HCT116 (cell line): ENCODE measurements around the gene TMPRSS9. TPM values are rescaled to one million over a fixed set of nuclear protein-coding genes. Genes with fewer than 3 reads are reported as not detected.

Experiments
- ATAC-seq: fragments of 200-7000 bp; cut with Tn5 transposase; 2 replicates; pipeline ENCODE4 v1.9.1; 2020; ENCODE audit warnings: mild to moderate bottlenecking, moderate library complexity
- BruUV-seq: library from RNA; stranded (reverse); fragments of 400-500 nt; replicated peaks from 2 replicates; lab custom pipeline; 2021; lab: Mats Ljungman, UMichigan
- CTCF ChIA-PET: fragments of 300-600 bp; sonication (Branson Sonifier 250); formaldehyde crosslinking; loops from one replicate; lab custom pipeline; 2021; ENCODE audit warnings: antibody characterized with exemption; lab: Charles Lee
- POLR2A ChIA-PET: fragments of 300-600, 350-600 bp; sonication (Branson Sonifier 250); formaldehyde crosslinking; loops from one replicate; lab custom pipeline; 2021; ENCODE audit warnings: antibody characterized with exemption; lab: Charles Lee
- RAD21 ChIA-PET, 2 experiments: fragments of 300-600 bp; sonication (Branson Sonifier 250); formaldehyde crosslinking; loops; one replicate each; lab custom pipeline; 2023; ENCODE audit warnings: low total read pairs in 2 of 2; ENCODE audit not compliant: uncharacterized antibody in 2 of 2, unreplicated experiment in 2 of 2, low non-redundant PET in 1 of 2; lab: Charles Lee
- DNase-seq: peaks from one replicate; pipeline ENCODE4 v3.0.0-alpha.2; 2010; ENCODE audit warnings: low read depth, low spot score
- H2AFZ ChIP-seq: fragments of 200-600 bp; shearing (Covaris generic), sonication (generic); 2 replicates; pipeline ENCODE4 v1.6.1; 2017; ENCODE audit warnings: low read depth, mixed run types, mixed read lengths, antibody characterized with exemption, low read length; ENCODE audit not compliant: poor library complexity, severe bottlenecking
- H3K27ac ChIP-seq: 2 replicates; pipeline ENCODE4 v1.5.1; 2012; ENCODE audit warnings: low read depth, low read length
- H3K27me3 ChIP-seq: fragments of 200-600 bp; sonication (generic); 2 replicates; pipeline ENCODE4 v1.6.1; 2016; ENCODE audit warnings: mixed run types, low read length, mixed read lengths; ENCODE audit not compliant: insufficient read depth
- H3K36me3 ChIP-seq, 2 experiments: fragments of 200-500 bp in 1 of 2; fragments of 200-600 bp in 1 of 2; sonication (Bioruptor generic) in 1 of 2; sonication (generic) in 1 of 2; 2 replicates each; pipeline versions ENCODE4 v1.5.1 to v1.6.1; 2014 to 2016; ENCODE audit warnings: low read length in 2 of 2, inconsistent platforms in 1 of 2, mixed read lengths in 1 of 2, mixed run types in 1 of 2; ENCODE audit not compliant: insufficient read depth in 2 of 2, control insufficient read depth in 1 of 2
- H3K4me1 ChIP-seq, 2 experiments: fragments of 200-600 bp in 1 of 2; sonication (generic) in 1 of 2; 2 replicates each; pipeline versions ENCODE4 v1.5.1 to v1.6.1; 2012 to 2017; ENCODE audit warnings: low read length in 2 of 2, inconsistent platforms in 1 of 2, mild to moderate bottlenecking in 1 of 2, mixed read lengths in 1 of 2, mixed run types in 1 of 2, moderate library complexity in 1 of 2; ENCODE audit not compliant: insufficient read depth in 2 of 2, control insufficient read depth in 1 of 2
- H3K4me2 ChIP-seq: fragments of 200-600 bp; sonication (generic); 2 replicates; pipeline ENCODE4 v1.6.1; 2017; ENCODE audit warnings: mixed run types, low read length, mixed read lengths
- H3K4me3 ChIP-seq, 2 experiments: fragments of 200-600 bp in 1 of 2; sonication (generic) in 1 of 2; replicated peaks in 1 of 2; 2 replicates each; pipeline ENCODE4 v1.5.1; 2011 to 2016; ENCODE audit warnings: low read length in 2 of 2, control low read depth in 1 of 2, low read depth in 1 of 2, mild to moderate bottlenecking in 1 of 2, mixed read lengths in 1 of 2, mixed run types in 1 of 2
- H3K79me2 ChIP-seq: fragments of 200-600 bp; sonication (generic); 2 replicates; pipeline ENCODE4 v1.6.1; 2017; ENCODE audit warnings: mild to moderate bottlenecking, mixed run types, low read length, moderate library complexity, mixed read lengths; ENCODE audit not compliant: insufficient read depth
- H3K9ac ChIP-seq: fragments of 200-600 bp; sonication (generic); 2 replicates; pipeline ENCODE4 v1.6.1; 2016; ENCODE audit warnings: low read length, mixed read lengths
- H3K9me2 ChIP-seq: fragments of 200-600 bp; sonication (generic), shearing (Covaris generic); 2 replicates; pipeline ENCODE4 v1.6.1; 2017; ENCODE audit warnings: mixed run types, mild to moderate bottlenecking, moderate library complexity; ENCODE audit not compliant: insufficient read depth
- H3K9me3 ChIP-seq, 2 experiments: fragments of 200-500 bp in 1 of 2; fragments of 200-600 bp in 1 of 2; sonication (Bioruptor generic) in 1 of 2; sonication (generic) in 1 of 2; 2 replicates each; pipeline ENCODE4 v1.6.1; 2014 to 2017; ENCODE audit warnings: low read length in 2 of 2, mixed read lengths in 2 of 2, inconsistent platforms in 1 of 2, low read depth in 1 of 2, mild to moderate bottlenecking in 1 of 2, mixed run types in 1 of 2, moderate library complexity in 1 of 2; ENCODE audit not compliant: control insufficient read depth in 1 of 2, insufficient read depth in 1 of 2
- H4K20me1 ChIP-seq: fragments of 200-600 bp; sonication (generic), shearing (Covaris generic); 2 replicates; pipeline ENCODE4 v1.6.1; 2017; ENCODE audit warnings: mixed run types, mild to moderate bottlenecking, moderate library complexity; ENCODE audit not compliant: insufficient read depth
- CBX3 ChIP-seq: IDR thresholded peaks from 2 replicates; pipeline ENCODE4 v1.6.1; 2012; ENCODE audit warnings: low read depth
- EGR1 ChIP-seq: IDR thresholded peaks from 2 replicates; pipeline ENCODE4 v1.6.1; 2012; ENCODE audit warnings: low read depth
- ELF1 ChIP-seq: IDR thresholded peaks from 2 replicates; pipeline ENCODE4 v1.6.1; 2012; ENCODE audit warnings: low read depth, borderline replicate concordance
- EZH2phosphoT487 ChIP-seq: fragments of 200-600 bp; IDR thresholded peaks from 2 replicates; pipeline ENCODE4 v1.6.1; 2018; ENCODE audit warnings: antibody characterized with exemption, borderline replicate concordance
- JUND ChIP-seq: IDR thresholded peaks from 2 replicates; pipeline ENCODE4 v1.6.1; 2012
- POLR2A ChIP-seq: IDR thresholded peaks from 2 replicates; pipeline ENCODE4 v1.7.0; 2011; ENCODE audit warnings: borderline replicate concordance; ENCODE audit not compliant: insufficient read depth, insufficient read length; ENCODE audit errors: extremely low read depth
- POLR2AphosphoS5 ChIP-seq: IDR thresholded peaks from 2 replicates; pipeline ENCODE4 v1.6.1; 2011; ENCODE audit warnings: mild to moderate bottlenecking, low read depth, low read length, moderate library complexity
- RAD21 ChIP-seq: IDR thresholded peaks from 2 replicates; pipeline ENCODE4 v1.6.1; 2012; ENCODE audit warnings: low read depth, mild to moderate bottlenecking
- SIN3A ChIP-seq: IDR thresholded peaks from 2 replicates; pipeline ENCODE4 v1.6.1; 2012; ENCODE audit warnings: low read depth
- SP1 ChIP-seq: IDR thresholded peaks from 2 replicates; pipeline ENCODE4 v1.6.1; 2012; ENCODE audit warnings: low read depth
- TCF7L2 ChIP-seq: IDR thresholded peaks from 2 replicates; pipeline ENCODE4 v1.7.0; 2011; ENCODE audit warnings: borderline replicate concordance, inconsistent platforms; ENCODE audit not compliant: insufficient read depth, insufficient read length; ENCODE audit errors: extremely low read depth
- YY1 ChIP-seq: IDR thresholded peaks from 2 replicates; pipeline ENCODE4 v1.6.1; 2011; ENCODE audit warnings: low read length, low read depth, moderate library complexity, mild to moderate bottlenecking; ENCODE audit not compliant: insufficient replicate concordance; ENCODE audit errors: extremely low read depth
- ZFX ChIP-seq: fragments of 450-650 bp; IDR thresholded peaks from 2 replicates; pipeline ENCODE4 v1.6.1; 2017
- ZNF274 ChIP-seq: fragments of 200-500 bp; sonication (Bioruptor generic); IDR thresholded peaks from 2 replicates; pipeline ENCODE4 v1.6.1; 2014; ENCODE audit warnings: mild to moderate bottlenecking, low read depth, low read length, inconsistent platforms
- intact Hi-C: fragments of 100-400 bp; cut with micrococcal nuclease; formaldehyde crosslinking; loops from 2 replicates; pipeline ENCODE4 v1.10.0; 2022
- total RNA-seq: library from RNA; stranded (reverse); gene quantifications from one replicate; pipeline ENCODE4 v1.2.1, GENCODE V29; 2021; ENCODE audit not compliant: unreplicated experiment
- TF ChIP-seq, protein P1 (sequence below): IDR thresholded peaks from 2 replicates; pipeline ENCODE4 v1.6.1; 2012
- TF ChIP-seq, protein P2 (sequence below), 3 experiments: fragments of 200-600 bp in 1 of 3; sonication (generic) in 1 of 3; IDR thresholded peaks in 2 of 3; conservative IDR thresholded peaks in 1 of 3; 2 replicates each; pipeline ENCODE4 v1.5.1; 2012 to 2017; ENCODE audit warnings: low read depth in 2 of 3, low read length in 2 of 3, antibody characterized with exemption in 1 of 3, borderline replicate concordance in 1 of 3, control low read depth in 1 of 3, mild to moderate bottlenecking in 1 of 3, mixed read lengths in 1 of 3, mixed run types in 1 of 3, moderate library complexity in 1 of 3; ENCODE audit not compliant: insufficient read depth in 1 of 3
- TF ChIP-seq, protein P3 (sequence below): IDR thresholded peaks from 2 replicates; pipeline ENCODE4 v1.6.1; 2011; ENCODE audit warnings: mild to moderate bottlenecking, low read length, moderate library complexity; ENCODE audit not compliant: insufficient replicate concordance; ENCODE audit errors: extremely low read depth

The TMPRSS9 gene
- total RNA-seq, 1 experiment from 2014 or later: not detected

DNA sequence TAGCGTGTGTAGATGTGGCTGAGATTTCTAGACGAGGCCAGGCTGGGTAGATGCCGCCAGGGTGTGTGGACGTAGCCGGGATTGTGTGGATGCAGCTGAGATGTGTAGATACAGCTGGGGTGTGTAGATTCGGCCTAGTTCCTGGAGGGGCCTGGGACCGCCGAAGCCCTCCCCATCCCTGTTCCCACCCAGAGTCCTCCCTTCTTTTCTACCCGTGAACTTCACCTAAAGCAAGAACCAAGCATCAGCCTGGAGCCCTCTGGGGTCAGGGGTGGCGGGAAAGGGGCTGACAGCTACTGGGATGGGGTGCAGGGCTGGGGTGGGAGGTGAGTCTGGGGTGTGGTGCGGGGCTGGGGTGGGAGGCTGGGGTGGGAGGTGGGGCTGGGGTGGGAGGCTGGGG is 768 bp downstream of the TMPRSS9 start:
- no peak overlapping the region for H3K9ac ChIP-seq

More for the DNA sequence above, 768 bp downstream of the TMPRSS9 start:
- DNase-seq (no peak), ATAC-seq (no peak)
- Histone ChIP-seq H4K20me1 (no peaks in the 10 kb centered on the region), H3K27me3 (peaks cover 4% of the 10 kb centered on the region; the same call in 1 of the 2 replicates), H3K4me3 (no peak overlapping the region), H3K36me3 (no peaks in the 10 kb centered on the region), H3K9me3 (no peaks in the 10 kb centered on the region), H3K9me2 (no peaks in the 10 kb centered on the region), H3K27ac (no peak overlapping the region), H3K4me2 (no peak overlapping the region), H2AFZ (no peak overlapping the region), H3K4me1 (no peaks in the 10 kb centered on the region), H3K79me2 (no peaks in the 10 kb centered on the region)
- BruUV-seq: no TSS peak
- intact Hi-C loops: no loop called here
- CTCF ChIA-PET: no interaction called here
- RAD21 ChIA-PET: no interaction called here
- POLR2A ChIA-PET: no interaction called here
- TF ChIP-seq SIN3A (no peak), JUND (no peak), RAD21 (no peak), EGR1 (no peak), ZNF274 (no peak), CBX3 (no peak), SP1 (no peak), TCF7L2 (no peak), EZH2phosphoT487 (no peak), ZFX (no peak), YY1 (no peak), ELF1 (no peak), POLR2A (no peak), POLR2AphosphoS5 (no peak)
- TF ChIP-seq, protein P1, sequence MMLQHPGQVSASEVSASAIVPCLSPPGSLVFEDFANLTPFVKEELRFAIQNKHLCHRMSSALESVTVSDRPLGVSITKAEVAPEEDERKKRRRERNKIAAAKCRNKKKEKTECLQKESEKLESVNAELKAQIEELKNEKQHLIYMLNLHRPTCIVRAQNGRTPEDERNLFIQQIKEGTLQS: no peak
- TF ChIP-seq, protein P2, sequence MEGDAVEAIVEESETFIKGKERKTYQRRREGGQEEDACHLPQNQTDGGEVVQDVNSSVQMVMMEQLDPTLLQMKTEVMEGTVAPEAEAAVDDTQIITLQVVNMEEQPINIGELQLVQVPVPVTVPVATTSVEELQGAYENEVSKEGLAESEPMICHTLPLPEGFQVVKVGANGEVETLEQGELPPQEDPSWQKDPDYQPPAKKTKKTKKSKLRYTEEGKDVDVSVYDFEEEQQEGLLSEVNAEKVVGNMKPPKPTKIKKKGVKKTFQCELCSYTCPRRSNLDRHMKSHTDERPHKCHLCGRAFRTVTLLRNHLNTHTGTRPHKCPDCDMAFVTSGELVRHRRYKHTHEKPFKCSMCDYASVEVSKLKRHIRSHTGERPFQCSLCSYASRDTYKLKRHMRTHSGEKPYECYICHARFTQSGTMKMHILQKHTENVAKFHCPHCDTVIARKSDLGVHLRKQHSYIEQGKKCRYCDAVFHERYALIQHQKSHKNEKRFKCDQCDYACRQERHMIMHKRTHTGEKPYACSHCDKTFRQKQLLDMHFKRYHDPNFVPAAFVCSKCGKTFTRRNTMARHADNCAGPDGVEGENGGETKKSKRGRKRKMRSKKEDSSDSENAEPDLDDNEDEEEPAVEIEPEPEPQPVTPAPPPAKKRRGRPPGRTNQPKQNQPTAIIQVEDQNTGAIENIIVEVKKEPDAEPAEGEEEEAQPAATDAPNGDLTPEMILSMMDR (IDR thresholded peaks at IDR 0.05 in 2 of 3, conservative IDR thresholded peaks at IDR 0.05 in 1 of 3; ENCODE audit: borderline replicate concordance in 1 of 3, insufficient read depth in 1 of 3, low read depth in 2 of 3, low read length in 2 of 3): no peak
- TF ChIP-seq, protein P3, sequence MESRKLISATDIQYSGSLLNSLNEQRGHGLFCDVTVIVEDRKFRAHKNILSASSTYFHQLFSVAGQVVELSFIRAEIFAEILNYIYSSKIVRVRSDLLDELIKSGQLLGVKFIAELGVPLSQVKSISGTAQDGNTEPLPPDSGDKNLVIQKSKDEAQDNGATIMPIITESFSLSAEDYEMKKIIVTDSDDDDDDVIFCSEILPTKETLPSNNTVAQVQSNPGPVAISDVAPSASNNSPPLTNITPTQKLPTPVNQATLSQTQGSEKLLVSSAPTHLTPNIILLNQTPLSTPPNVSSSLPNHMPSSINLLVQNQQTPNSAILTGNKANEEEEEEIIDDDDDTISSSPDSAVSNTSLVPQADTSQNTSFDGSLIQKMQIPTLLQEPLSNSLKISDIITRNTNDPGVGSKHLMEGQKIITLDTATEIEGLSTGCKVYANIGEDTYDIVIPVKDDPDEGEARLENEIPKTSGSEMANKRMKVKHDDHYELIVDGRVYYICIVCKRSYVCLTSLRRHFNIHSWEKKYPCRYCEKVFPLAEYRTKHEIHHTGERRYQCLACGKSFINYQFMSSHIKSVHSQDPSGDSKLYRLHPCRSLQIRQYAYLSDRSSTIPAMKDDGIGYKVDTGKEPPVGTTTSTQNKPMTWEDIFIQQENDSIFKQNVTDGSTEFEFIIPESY: no peak
